Bone marrow (tissue), 2 donors: ENCODE measurements around the gene EHF.
"Not testable (repeated sequence)": the region's sequence is repeated elsewhere in the genome, so short reads cannot be mapped to it uniquely, and the experiment has no call there.

Experiments used
- DNase-seq, 2 donors: peaks; one replicate each; lab custom pipeline; 2025; lab: John Stamatoyannopoulos, UW

Gene EHF

DNA sequence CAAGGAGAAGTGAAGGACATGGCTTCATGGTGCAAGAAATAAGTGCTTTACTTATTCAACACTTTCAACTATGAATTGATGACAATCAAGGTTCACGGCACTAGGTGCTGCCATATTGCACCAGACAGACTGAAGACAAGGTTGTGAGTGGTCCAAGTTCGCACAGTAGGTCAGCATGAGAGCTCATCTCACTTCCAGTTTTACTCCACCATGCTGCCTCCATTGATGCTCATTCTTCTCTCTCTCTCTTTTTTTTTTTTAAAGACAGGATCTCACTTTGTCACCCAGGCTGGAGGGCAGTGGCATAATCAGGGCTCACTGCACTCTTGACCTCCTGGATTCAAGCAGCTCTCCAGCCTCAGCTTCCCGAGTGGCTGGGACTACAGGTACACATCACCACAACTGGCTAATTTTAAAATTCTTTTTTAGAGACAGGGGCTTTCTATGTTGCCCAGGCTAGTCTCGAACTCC, 47.7 kb downstream of the EHF start:
- DNase-seq, result no peak

DNA sequence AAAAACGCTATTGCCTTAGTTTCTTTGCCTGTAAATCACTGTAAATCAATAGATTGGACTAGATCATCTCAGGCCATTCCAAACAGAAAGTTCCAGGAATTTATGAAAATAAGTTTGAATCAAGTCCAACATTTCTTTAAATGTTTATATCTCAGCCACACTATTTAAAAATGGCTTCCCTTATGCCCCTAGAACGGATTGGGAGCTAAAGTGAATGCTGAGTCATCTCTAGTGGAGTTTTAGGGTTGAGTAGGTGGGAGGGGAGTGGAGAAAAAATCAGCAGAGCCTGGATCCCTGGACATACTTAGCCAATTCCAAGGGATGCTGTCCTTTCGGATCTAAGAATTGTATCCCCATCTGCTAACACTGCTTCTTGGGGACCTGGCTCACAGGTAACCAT, 48.6 kb downstream of the EHF start:
- DNase-seq, result no peak

DNA sequence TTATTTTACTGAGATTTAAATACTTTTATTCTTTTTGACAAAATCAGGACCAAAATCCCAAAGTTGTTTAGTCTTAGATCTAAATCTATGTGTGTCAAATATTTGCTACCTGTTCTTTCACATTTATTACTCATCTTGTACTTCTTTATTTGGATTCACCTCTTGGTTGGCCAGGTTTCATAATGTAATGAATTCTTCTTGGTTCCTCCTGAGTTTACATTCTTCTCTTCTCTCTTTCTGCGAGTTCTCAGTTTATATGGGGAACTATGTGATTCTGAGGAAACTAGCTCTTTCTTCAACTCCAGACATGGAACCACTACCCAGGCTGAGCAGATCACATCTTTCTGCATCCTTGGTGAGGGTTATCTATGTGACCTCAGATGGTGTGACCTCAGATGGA, 50.2 kb downstream of the EHF start:
- no peak for DNase-seq

- DNase-seq, result no peak
These were observed 51.1 kb downstream of the EHF start for GRCh38 chr11:34671946-34672345.

- no peak for DNase-seq
These were observed 53.1 kb downstream of the EHF start for GRCh38 chr11:34674038-34674437.

DNA sequence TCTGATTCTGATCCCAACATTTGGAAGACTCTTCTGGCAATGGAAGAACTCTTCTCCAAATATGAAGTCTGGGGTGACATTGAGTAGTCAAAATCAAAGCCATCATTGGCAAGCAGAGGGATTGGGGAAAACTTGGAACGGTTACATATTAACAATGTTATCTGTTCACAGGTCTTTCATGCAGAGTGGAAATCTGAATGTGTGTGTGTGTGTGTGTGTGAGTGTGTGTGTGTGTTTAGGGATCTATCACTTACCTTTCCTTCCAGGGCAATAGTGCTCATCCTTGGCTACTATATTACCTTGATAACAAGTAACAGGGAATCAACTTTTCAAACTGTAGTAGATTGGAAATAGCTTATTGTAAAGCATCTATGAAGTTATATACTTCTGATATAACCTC, 55.3 kb downstream of the EHF start:
- no peak for DNase-seq

DNA sequence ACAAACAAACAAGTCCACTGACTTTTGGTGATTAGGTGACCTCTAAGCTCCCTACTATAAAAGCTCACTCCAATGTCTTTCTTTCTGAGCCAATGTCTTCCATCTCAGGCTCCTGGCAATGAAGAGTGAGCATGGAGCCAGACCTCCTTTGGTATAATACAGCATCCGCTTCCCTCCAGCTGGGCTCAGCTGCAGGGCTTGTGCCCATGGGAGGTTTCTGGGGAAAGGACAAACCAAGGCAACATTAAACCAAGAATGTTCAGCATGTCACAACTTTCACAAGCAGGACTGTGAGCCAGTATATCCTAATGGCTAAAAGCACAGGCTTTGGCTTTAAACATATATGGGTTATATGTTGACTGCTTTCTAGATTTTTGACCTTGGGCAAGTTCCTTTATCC, 58.8 kb downstream of the EHF start:
- no peak for DNase-seq

DNA sequence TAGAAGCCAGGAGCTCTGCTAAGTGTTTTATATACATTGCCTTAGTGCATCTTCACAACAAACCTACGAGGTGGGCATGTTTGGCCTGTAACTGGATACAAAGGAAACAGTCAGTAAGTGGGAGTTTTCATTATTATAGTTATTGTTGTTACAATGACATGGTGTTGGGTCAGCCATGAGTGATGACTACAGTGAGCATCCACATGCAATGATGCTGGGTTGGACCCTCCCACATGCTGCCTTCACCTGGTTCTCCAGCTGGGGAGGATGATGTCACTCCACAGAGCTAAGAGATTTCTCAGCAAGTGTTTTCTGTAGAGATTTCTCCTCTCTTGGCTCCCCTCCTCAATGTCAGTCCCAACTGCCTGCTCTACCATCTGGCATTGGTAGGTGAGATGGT, 59.3 kb downstream of the EHF start:
- DNase-seq, result no peak

DNA sequence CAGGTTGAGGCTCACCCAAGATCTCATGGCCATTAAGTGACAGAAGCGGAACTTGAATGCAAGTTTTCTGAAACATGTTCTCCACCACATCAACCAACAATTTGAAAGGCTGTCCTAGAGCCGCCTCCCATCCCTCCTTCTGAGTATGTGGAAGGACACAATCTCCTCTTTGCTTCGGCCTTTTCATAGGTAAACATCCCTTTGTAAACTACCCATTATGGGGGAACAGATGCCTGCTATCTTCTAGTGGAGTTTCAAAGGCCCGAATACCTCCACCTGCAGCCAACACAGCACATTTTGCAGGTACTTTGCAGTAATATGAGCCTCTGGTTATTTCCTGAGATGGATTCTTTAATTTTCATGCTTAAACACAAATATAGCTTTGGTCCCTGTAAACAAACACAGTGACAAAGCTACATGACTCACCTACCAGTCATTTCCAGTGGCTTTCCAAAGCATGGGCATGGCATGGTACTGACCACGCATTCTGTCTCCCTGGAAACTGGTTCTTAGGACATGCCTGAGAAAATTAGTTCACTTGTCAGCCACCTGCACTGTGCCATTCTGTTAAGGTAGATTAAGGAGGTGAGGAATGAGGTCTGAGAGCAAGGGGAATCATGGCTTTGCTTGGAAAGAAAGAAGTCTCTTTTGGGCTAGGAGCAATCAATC, 60.2 kb downstream of the EHF start:
- no peak for DNase-seq

DNA sequence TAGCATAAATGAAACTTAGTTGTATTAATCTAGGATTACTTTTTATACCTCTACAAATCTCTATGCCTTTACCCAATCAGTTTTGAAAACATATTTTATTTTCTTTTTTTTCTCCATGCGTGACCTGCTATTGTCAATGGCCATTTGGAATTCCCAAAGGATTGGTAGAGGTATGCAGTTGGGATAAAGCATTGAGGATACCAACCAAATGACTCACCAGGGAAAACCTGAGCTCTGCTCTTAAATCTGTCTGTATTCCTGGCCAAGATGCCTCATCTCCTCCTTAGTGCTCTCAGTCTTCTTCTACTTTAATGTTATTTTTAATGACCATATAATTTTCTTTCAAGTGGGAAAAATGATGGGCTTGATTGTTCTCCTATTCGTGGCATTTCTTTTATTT, 61.9 kb downstream of the EHF start:
- DNase-seq, result no peak

DNA sequence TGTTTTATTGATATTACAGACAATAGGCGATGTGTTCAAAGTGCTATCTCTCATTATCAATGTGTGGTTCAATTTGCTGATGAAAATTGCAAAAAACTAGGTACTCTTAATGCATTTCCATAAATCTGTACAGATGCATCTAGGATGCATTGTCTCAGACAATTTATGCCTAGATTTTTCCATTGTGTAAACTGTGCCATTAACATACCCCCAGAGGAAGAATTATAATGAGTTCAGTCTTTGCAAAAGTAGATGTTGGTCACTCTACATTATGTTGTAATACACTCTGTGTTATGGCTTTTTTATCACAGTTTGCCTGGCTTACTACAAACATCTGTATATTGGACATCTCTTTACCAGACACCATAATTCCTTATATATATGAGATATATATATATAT, 62.5 kb downstream of the EHF start:
- DNase-seq, result no peak

DNA sequence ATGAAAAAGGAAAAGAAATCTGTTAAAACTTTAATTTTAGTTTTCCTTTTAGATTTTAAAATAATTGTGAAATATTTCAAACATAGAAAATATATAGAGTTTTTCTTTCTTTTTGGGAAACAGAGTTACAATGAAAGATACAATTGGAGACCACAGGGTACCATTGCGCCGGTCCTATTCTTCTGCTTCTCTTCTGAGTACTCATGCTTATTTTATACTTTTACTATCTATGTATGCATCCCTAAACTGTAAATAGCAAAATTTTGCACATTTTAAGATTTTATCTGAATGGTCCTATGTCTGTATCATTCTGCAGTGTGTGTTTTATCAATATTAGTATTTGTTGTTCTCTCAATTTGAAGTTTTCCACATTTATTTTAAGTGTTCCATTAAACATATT, 65.0 kb downstream of the EHF start:
- DNase-seq, result no peak

- not testable (repeated sequence) for DNase-seq
These were observed 71.4 kb downstream of the EHF start for GRCh38 chr11:34692299-34692698.

GRCh38 chr11:34696862-34697261, 76.0 kb downstream of the EHF start:
- no peak for DNase-seq

GRCh38 chr11:34706709-34707461, 86.0 kb downstream of the EHF start:
- DNase-seq, result no peak

DNA sequence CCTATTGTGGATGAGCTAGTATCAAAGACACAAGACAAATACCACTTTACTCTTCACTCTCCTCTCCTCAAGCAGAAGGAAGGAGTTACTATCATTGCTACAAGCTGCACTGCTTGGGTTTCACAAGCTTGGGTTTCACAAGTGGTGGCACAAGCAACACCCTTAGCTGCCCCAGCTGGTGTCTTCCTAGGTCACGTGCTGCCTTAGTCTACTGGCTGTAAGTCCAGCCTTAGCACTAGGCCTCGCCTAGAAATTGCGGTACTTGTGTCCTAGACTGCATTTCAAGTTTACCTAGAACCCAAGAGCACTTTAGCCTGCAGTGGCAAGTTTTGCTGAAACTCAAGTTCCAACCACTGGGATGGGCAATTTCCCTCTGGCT, 86.6 kb downstream of the EHF start:
- DNase-seq, result no peak
